NCI-H1105 (cell line): ENCODE results near the gene KRTAP10-1.
"Not testable (repeated sequence)": the region's sequence is repeated elsewhere in the genome, so short reads cannot be mapped to it uniquely, and the experiment has no call there.

Experiments used
- DNase-seq: peaks from one replicate; lab custom pipeline; 2025; lab: John Stamatoyannopoulos, UW

Gene KRTAP10-1

DNA sequence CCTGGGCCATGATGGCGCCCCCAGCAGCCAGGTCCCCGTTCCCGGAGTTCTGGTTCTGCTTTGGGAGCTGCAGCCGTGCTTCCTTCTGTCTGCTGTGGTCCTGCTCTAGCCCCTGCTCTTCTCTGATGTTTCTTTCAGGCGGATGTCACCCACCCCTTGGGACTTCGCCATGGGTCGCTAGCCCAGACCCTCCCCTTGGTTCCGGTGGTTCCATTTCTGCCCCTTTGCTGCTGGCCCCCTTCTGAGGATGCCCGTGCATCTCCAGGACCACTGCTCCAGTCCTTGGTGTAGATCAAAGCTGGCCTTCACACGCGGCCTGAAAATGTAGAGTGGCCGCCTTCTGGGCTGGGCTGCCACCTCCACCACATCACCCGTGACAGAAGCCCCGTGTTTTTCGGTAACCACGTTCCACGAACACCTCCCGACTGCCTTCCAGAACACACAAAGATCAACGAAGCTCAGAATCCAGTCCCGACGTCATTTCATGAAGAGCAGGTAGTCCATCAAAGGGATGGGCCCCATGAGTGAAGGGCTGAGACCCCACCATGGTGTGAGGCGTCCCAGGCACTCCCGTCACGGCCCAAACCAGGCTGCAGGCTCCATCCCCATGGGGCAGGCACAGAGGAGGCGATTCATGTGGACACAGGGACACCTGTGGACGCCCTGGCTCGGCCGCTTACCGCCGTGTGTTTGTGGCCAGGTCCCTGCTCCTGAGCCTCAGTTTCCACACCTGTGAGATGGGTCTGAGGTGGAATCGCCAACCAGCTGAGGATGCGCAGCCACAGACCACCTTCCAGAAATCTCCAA lies 24.4 kb downstream of the KRTAP10-1 start:
- no peak for DNase-seq

DNA sequence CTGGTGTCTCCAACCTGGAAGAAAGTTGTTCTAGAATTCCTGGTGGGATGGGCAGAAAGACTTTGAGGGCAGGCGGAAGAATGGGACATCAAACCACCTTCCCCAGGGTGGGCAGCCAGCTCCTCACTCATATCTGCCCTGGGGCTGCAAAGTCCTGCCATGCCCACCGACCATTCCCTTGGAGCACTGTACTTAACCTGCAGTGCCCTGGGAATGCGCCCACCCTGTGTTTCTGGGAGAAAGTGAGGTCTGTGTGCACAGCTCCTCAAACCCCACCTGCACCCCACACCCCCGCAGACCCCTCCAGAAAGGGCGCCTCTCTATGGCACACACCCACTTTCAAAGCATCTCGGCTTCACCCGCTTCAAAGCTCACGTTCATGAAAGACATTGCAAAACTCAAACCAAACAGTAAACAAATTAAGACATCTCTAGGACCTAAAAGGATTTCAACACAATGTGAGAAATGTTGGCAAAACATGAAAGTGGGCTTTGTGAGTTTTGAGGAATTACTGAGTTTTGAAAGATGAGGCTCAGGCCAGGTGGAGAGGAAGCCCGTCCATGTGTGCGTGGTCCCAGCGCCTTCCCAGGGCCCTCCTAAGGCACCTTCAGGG lies 25.1 kb downstream of the KRTAP10-1 start:
- no peak for DNase-seq

DNA sequence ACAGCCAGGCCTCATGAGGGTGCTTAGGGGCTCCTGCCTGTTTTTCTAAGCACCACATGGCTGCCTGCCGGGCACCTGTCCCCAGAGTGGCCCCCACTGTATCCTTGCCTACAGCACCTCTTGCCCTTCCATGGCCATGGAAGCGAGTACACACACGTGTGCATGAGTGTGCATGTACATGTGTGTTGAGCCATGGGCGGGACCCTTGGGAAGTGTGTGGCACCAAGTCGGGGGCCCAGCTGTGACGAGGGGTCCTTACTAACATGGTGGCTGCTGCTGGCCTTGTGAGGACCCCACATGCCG lies 25.8 kb downstream of the KRTAP10-1 start:
- no peak for DNase-seq

DNA sequence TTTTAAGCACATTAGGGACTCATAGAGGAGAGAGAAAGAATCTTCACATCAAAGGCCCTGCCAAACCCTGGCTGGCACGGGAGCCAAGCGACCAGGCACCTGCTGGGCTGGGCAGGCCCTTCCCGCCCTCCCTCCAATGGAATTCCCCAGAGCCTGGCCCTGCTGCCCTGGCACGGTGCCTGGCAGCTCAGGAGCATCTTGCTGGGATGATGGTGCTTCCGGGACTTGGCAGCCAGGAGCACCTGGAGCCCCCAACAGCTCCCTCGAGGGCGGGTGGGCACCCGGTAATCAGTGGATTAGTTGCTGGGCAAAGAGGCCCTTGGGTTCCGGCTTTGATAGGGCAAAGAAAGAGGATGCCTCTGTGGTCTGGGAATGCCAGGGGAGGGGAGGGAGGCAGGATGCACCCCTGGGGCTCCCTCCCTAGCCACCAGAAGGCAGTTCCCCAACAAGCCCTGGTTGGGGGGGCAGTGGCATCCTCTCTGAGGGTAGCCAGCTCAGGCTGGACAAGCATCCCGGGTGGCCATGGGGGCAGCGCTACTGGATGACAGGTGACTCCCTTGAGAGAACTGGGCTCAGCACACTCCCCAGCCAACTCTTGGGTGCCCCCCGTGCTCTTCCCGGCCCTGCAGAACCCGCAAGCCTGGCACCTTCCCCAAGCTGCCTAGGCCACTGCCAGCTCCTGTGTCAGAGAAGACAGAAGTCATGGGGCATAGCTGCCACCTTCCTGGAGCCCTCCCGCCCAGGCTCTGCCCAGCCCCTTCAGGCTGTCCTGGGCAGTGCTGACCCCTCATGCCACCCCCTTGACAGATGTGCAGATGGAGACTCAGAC lies 26.4 kb downstream of the KRTAP10-1 start:
- peak; percentile 90 for DNase-seq

DNA sequence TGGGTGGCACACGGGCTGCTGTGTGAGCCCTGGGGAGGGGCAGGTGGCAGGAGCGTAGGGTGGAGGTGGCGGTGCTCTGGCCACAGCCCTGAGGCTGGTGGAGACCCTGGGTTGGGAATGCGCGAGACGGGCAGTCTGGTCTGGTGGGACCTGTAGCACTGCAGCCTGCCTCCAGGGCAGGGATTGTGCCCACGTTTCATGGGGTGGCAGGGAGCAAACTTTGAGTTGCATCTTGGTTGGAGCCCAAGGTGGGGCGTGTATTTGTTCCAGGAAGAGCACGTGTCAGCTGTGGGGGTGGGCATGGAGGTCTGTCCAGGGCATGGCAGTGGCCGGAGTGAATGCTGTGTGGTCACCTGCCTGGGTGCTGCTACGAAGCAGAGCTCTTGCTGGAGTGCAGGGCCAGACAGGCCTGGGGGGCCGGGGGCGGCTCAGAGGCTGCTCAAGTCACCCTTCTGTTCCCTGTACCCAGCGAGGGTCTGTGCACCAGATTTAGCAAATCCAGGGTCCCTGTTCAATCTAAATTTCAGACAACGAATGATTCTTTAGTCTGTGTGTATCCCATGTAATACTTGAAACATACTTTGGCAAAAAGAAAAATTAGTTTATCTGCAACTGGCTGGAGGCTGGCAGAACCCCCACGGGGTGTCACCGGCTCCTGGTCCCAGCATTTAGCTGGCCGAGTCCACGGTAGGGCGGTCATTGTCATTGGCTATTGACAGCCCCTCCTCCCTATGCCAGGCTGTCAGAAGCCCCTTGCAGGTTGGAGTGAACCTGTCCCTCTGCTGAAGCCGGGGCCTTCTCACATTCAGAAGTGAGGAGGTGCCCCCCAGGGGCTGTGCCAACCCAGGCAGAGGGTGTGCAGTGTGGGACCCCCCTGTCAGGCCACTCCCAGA lies 27.3 kb downstream of the KRTAP10-1 start:
- DNase-seq: no peak

DNA sequence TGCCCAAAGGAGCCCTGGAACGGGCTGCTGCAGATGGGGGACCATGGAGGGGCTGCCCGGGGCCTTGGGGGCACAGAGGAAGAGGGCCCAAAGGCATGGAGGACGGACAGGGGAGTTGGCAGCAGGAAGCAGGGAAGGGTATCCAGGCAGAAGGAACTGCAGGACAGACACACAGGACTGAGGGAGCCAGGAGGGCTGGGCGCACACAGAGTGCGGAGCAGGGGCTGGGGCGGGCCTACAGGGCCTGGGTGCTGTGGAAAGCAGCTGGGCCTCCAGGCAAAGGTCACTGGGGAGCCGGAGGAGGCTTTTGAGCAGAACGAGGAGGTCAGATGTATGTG lies 28.1 kb downstream of the KRTAP10-1 start:
- no peak for DNase-seq

DNA sequence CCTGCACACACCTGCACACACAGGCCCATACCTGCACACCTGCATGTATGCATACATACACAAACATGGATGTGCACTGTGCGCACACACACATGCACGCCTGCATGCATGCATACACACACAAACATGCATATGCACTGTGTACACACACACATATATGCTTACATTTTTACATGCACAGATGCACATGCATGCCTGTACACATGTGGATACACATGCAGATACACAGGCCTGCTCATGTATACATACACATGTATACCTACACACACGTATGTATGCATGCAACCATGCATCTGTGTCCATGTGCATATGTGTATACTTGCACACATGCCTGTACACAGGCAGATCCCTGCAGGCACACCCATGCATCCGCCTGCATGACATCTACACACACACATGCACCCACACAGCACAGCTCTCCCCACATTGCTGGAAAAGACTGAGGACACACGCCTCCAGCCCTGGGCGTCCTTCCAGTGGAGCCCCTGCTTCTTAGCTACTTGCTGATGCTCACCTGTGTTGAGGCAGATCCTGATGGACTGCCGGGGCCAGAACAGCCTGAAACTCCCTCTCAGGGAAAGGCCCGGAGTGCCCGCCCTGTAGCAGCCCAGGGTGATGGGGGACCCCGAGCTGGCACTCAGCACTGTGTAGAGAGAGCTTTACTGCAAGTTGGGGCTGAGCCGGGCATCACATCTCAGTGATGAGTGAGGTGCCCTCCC lies 28.6 kb downstream of the KRTAP10-1 start:
- DNase-seq: no peak

DNA sequence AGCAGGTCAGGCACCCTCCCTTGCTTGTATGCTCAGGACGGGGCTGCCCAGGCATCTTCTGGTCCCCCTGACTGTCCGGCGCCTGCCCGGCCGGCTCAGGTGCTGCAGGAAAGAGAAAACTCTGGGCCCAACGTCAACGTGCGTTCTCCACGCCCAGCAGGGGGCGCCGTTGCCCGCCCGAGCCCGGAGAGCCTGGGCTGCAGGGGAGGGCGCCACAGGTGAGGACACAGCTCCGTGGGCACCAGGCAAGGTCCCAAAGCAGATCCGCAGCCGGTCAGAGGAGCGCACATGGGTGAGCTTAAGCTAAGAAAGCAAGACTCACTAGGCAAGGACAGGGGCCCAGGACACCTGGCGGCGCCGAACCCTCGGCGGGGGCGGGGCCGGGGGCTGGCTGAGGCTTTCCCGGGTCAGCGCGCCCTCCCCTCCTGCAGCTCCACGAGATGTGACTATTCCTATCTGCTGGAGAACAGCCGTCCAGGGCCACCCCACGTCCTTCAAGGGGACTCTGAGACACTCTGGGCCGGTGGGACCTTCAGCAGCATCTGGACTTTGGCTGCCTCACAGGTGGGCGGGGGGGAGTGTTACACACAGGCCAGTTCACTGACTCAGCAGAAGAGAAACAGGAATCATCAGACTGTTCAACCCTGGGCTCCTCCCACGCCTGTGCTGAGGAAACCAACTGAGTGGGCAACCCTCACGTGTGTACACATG lies 29.3 kb downstream of the KRTAP10-1 start:
- peak; percentile 33 for DNase-seq

DNA sequence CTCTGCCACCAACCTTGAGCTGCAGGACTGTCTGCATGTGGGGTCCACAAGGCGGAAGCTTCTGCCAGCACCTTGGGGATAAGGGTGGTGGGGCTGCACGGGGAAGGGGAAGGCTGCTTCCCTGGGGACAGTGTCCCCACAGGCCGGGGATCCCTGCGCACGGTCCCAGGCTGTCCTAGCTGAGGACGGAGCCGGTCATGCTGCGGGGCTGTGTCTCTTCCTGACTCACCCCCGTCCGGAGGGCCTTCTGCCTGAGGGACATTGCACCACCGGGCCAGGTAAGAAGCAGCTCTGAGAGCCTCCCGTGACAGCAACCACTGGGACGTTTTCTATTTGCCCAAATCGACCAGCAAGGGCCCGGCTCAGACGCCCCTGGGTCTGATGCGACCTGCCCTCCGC lies 29.9 kb downstream of the KRTAP10-1 start:
- DNase-seq: no peak

DNA sequence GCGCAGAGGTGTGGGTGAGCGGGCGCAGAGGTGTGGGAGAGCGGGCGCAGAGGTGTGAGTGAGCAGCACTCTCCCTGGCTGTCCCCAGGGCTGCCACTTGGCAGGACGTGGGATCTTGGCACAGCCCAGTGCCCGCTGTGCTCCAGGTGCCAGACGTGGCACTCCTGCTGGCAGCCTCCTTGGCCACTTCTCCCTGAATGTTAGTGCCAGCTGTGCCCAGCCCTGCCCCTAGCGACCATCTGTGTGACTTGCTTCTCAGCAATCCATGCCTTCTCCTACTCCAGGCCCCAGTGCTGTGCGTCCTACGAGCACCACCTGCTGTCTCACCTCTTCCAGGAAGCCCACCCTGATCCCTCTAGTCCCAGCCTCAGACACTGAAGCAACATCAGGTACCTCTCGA lies 30.5 kb downstream of the KRTAP10-1 start:
- peak; percentile 13 for DNase-seq

DNA sequence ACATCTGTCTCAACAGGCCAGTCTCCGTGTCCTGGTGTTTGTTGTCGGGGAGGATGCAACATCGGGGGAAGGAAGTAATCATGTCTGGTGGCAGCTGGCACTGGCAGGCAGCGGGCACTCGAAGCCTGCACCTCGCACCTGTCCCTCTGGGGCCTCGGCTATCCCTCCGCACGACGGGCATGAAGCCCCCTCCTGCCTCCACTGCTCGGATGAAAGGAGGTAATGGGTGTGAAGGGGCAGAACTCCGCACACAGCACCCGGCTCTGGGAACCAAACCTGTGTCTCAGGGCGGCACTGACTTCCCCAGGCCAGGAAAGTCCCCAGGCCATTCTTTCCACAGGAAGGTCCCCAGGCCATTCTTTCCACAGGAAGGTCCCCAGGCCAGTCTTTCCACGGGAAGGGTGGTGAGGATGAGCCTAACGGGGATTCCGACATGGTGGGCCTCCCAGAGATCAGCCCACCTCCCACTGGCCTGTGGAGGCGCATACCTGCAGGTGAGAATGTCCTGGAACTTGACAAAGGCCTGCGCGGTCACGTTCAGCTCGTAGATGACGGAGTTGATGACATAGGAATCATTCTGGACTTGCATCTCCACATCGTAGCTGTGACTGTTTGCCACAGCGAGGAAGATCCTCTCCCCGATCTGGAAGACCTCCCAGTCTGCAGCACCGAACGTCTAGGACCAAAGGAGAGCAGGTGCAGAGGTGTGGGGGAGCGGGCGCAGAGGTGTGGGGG lies 31.1 kb downstream of the KRTAP10-1 start:
- DNase-seq: no peak

DNA sequence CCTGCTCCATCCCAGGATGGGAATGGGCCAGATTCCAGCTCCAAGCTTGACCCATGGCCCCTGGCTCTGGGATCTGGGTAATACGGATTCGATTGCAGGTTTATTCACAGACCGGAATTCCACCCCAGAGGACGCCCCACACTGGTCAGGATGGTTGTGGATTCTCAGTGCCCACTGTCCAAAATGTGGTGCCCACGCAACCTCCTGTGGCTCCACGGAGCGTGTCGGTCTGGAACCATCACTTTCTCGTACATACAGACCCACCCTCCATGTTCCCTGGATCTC lies 31.6 kb downstream of the KRTAP10-1 start:
- DNase-seq: no peak

DNA sequence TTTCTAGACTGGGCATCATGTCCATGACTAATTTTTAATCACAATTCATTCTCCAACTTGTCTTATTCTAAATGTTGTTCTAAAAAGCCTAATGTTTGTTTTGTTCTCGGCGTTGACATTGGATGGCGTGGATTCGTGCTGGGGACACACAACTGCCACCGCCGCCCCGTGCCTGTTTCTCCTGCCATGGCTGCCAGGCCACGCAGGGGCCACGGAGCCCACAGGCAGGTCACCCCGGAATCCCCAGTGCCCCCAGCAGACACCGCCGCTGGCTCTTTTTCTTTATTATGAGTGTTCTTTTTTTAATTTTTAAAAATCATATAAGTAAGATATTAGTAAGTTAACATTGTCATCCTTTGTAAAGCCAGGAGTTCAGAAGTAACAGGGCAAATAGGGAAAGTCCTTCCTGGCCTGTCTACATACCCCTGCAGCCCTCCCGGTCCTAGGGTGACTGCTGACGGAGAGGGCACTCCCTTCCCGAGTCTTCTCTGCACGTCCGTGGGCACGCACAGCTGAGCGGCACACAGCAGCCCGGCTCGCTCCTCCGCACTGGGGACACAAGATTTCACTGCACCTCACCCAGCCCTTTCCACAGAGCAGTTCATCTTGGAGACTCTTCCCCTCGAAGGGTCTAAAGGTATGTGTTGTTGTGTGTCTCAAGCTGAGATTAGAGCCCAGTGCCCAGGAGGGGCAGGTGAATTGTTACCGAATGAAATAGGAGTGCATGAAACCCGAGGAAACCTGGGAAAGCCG lies 32.1 kb downstream of the KRTAP10-1 start:
- no peak for DNase-seq

DNA sequence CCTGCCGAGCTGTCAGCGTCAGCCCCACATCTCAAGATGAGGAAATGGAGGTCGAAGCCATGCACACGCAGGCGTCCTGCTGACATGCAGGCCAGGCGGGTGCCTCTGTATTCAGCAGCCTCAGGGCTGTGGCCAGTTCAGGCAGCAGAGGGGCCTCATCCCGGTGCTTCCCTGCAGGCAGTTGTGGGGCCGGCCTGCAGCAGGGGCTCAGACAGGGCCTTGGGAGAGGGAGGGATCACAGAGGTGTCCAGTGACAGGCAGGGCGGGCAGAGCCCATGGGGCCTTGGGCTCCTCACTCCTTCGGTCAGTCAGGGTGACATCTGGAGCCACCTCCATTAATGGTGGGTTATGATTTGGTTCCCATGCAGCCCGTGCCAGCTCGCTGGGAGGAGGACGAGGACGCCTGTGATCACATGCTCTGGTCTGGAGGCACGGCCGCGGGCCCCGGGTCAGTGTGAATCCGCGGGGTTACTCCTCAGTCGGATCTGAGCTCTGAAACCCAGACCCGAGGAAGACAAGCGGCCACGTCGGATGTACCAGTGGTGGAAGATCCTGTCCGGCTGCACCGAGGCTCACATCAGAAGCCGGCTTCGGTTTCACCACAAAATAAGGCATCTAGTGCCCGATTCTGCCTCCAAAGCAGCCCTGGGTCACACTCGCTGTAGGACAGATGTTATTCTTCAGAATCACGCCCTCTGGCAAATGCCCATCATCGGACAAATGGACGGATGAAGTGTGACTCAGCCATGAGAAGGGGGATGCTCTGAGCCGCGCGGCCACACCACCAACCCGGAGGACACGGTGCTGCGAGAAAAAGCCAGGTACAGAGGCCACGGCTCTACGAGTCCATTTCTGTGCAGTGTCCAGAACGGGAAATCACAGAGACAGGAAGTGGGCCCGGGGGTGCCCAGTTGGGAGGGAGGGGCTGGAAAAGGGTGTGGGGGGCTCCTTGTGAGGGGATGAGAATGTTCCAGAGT lies 33.4 kb downstream of the KRTAP10-1 start:
- DNase-seq: no peak

DNA sequence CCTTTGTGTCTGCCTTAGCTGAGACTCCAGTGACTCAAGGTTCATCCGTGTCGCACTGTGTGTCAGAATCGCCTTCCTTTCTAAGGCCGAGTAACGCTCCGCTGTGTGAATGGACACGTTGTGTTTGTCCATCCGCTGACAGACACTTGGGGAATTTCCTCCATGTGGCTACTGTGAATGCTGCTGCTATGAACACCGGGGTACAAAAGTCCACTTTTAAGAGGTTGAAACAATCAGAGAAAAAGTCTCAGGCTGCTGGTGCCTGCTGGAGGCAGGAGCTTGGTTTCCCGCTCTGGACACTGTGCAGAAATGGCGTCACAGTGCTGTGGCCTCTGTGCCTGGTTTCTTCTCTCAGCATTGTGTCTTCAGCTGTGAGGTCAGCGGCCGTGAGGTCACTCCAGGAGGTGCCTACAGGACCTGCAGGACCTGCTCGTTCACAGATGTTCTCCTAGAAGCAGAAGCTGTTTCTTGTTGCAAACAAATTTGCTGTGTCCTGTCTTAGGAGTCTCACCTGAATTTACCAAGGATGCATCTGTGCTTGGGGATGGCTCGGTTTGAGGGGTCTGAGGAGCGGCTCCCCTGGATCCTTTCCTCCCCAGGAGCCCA lies 34.2 kb downstream of the KRTAP10-1 start:
- no peak for DNase-seq

DNA sequence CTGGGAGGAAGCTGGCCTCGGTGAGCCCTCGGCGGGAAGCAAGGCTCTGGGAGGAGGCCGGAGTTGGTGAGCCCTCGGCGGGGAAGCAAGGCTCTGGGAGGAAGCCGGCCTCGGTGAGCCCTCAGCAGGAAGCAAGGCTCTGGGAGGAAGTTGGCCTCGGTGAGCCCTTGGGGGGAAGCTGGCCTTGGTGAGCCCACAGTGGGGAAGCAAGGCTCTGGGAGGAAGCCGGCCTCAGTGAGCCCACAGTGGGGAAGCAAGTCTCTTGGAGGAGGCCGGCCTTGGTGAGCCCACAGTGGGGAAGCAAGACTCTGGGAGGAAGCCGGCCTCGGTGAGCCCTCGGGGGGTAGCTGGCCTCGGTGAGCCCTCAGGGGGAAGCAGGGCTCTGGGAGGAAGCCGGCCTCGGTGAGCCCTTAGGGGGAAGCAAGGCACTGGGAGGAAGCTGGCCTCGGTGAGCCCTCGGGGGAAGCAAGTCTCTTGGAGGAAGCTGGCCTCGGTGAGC lies 36.0 kb downstream of the KRTAP10-1 start:
- no peak for DNase-seq

DNA sequence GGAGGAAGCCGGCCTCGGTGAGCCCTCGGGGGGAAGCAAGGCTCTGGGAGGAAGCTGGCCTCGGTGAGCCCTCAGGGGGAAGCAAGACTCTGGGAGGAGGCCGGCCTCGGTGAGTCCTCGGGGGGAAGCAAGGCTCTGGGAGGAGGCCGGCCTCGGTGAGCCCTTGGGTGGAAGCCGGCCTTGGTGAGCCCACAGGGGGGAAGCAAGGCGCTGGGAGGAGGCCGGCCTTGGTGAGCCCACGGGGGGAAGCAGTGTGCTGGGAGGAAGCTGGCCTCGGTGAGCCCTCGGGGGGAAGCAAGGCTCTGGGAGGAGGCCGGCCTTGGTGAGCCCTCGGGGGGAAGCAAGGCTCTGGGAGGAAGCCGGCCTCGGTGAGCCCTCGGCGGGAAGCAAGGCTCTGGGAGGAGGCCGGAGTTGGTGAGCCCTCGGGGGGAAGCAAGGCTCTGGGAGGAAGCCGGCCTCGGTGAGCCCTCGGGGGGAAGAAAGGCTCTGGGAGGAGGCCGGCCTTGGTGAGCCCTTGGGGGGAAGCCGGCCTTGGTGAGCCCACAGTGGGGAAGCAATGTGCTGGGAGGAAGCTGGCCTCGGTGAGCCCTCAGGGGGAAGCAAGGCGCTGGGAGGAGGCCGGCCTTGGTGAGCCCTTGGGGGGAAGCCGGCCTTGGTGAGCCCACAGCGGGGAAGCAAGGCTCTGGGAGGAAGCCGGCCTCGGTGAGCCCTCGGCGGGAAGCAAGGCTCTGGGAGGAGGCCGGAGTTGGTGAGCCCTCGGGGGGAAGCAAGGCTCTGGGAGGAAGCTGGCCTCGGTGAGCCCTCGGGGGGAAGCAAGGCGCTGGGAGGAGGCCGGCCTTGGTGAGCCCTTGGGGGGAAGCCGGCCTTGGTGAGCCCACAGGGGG lies 36.7 kb downstream of the KRTAP10-1 start:
- not testable (repeated sequence) for DNase-seq
